GM19372 (cell line): ENCODE measurements around the gene TUBE1.
"Not testable (repeated sequence)": the region's sequence is repeated elsewhere in the genome, so short reads cannot be mapped to it uniquely, and the experiment has no call there.

ENCODE experiments used
- ATAC-seq: cut with Tn5 transposase; IDR thresholded peaks from one replicate; pipeline ENCODE4 v1.9.1; 2021; ENCODE audit warnings: mild to moderate bottlenecking, low read depth, moderate library complexity; ENCODE audit not compliant: unreplicated experiment

The TUBE1 gene

GRCh38 chr6:112087136-112087911 is at the start of gene TUBE1, which contains the start of gene FAM229B:
Gene TUBE1, minus strand, starts transcription at chr6:112087482. Its CDS starts 48 bp downstream, at chr6:112087434.
Gene FAM229B, plus strand, starts transcription at chr6:112087591. Its CDS starts 11,693 bp downstream, at chr6:112099284.
- ATAC-seq: peak; percentile 96

- ATAC-seq: no peak
Observed at GRCh38 chr6:112130878-112131277, 43.6 kb upstream of the TUBE1 start.

GRCh38 chr6:112128208-112128607 is 40.9 kb upstream of the TUBE1 start:
- ATAC-seq: no peak

- no peak for ATAC-seq
Observed at GRCh38 chr6:112123982-112124381, 36.7 kb upstream of the TUBE1 start.

GRCh38 chr6:112122756-112123155 is 35.5 kb upstream of the TUBE1 start:
- no peak for ATAC-seq

- ATAC-seq: no peak
Observed at GRCh38 chr6:112118034-112118433, 30.8 kb upstream of the TUBE1 start.

GRCh38 chr6:112117554-112117953 is 30.3 kb upstream of the TUBE1 start:
- no peak for ATAC-seq

- no peak for ATAC-seq
Observed at GRCh38 chr6:112116221-112116620, 28.9 kb upstream of the TUBE1 start.

GRCh38 chr6:112114577-112115223 is 27.4 kb upstream of the TUBE1 start:
- no peak for ATAC-seq

- no peak for ATAC-seq
Observed at GRCh38 chr6:112113918-112114317, 26.6 kb upstream of the TUBE1 start.

- no peak for ATAC-seq
Observed at GRCh38 chr6:112113431-112113830, 26.1 kb upstream of the TUBE1 start.

GRCh38 chr6:112109262-112109661 is 22.0 kb upstream of the TUBE1 start:
- ATAC-seq: no peak

- no peak for ATAC-seq
Observed at GRCh38 chr6:112106562-112106961, 19.3 kb upstream of the TUBE1 start.

GRCh38 chr6:112106026-112106425 is 18.7 kb upstream of the TUBE1 start:
- not testable (repeated sequence) for ATAC-seq

- ATAC-seq: no peak
Observed at GRCh38 chr6:112100561-112100960, 13.3 kb upstream of the TUBE1 start.

- ATAC-seq: no peak
Observed at GRCh38 chr6:112096901-112097300, 9.6 kb upstream of the TUBE1 start.

- no peak for ATAC-seq
Observed at GRCh38 chr6:112087916-112088315, 634 bp upstream of the TUBE1 start.

GRCh38 chr6:112086744-112087135 is 542 bp downstream of the TUBE1 start:
- peak; percentile 25 for ATAC-seq

GRCh38 chr6:112085286-112086065 is 1.8 kb downstream of the TUBE1 start:
- ATAC-seq: no peak

GRCh38 chr6:112081569-112081968 is 5.7 kb downstream of the TUBE1 start:
- ATAC-seq: no peak

GRCh38 chr6:112066606-112067005 is 20.7 kb downstream of the TUBE1 start:
- ATAC-seq: no peak
